GM12878 (cell line): ENCODE results near the gene TXLNG. TPM values are rescaled to one million over a fixed set of nuclear protein-coding genes. Genes with fewer than 3 reads are reported as not detected.

Experiments
- ATAC-seq: fragments of 200-7000 bp; cut with Tn5 transposase; 3 replicates; pipeline ENCODE4 v1.9.1; 2020; ENCODE audit warnings: mild to moderate bottlenecking, moderate library complexity
- BruUV-seq: library from RNA; stranded (reverse); fragments of 400-500 nt; replicated peaks from 2 replicates; lab custom pipeline; 2021; lab: Mats Ljungman, UMichigan
- CTCF ChIA-PET: fragments of 300-600 bp; sonication (Branson Sonifier 250); formaldehyde crosslinking; extraction: SDS; loops from one replicate; lab custom pipeline; 2021; ENCODE audit warnings: inconsistent platforms; lab: Yijun Ruan, JAX
- POLR2A ChIA-PET: fragments of 350-600 bp; formaldehyde crosslinking; extraction: SDS; loops from one replicate; lab custom pipeline; 2021; ENCODE audit warnings: inconsistent platforms; lab: Charles Lee
- RAD21 ChIA-PET: fragments of 300-600 bp; sonication (Branson Sonifier 250); formaldehyde crosslinking; loops from one replicate; lab custom pipeline; 2023; ENCODE audit warnings: antibody characterized with exemption; ENCODE audit not compliant: unreplicated experiment; lab: Charles Lee
- SMC1A ChIA-PET: fragments of 300-600 bp; sonication (Branson Sonifier 250); formaldehyde crosslinking; loops from one replicate; lab custom pipeline; 2023; ENCODE audit not compliant: unreplicated experiment, uncharacterized antibody; lab: Charles Lee
- DNase-seq: peaks from one replicate; pipeline ENCODE4 v3.0.0-alpha.2; 2011; ENCODE audit warnings: low read depth, low spot score
- FAIRE-seq: peaks from 3 replicates; lab custom pipeline; 2011; peaks lifted over from hg19 to GRCh38; lab: Jason Lieb, UNC
- H2AFZ ChIP-seq: 2 replicates; pipeline ENCODE4 v1.6.0; 2011; ENCODE audit warnings: low read depth, low read length, control low read depth; ENCODE audit not compliant: control insufficient read depth
- H3K27ac ChIP-seq: 2 replicates; pipeline ENCODE4 v1.5.1; 2011; ENCODE audit warnings: control low read depth; ENCODE audit not compliant: control insufficient read depth, insufficient read depth
- H3K27me3 ChIP-seq, 2 experiments: replicated peaks in 1 of 2; 2 replicates each; pipeline versions ENCODE4 v1.6.0 to v1.6.1; 2011; ENCODE audit warnings: low read length in 1 of 2; ENCODE audit not compliant: control insufficient read depth in 2 of 2, insufficient read depth in 2 of 2
- H3K36me3 ChIP-seq, 2 experiments: 2 replicates each; pipeline ENCODE4 v1.5.1; 2011; ENCODE audit warnings: low read length in 1 of 2; ENCODE audit not compliant: control insufficient read depth in 2 of 2, insufficient read depth in 2 of 2
- H3K4me1 ChIP-seq: 2 replicates; pipeline ENCODE4 v1.6.1; 2011; ENCODE audit warnings: mild to moderate bottlenecking, low read length, moderate library complexity, mixed read lengths; ENCODE audit not compliant: control insufficient read depth, insufficient read depth
- H3K4me2 ChIP-seq: 2 replicates; pipeline ENCODE4 v1.6.0; 2011; ENCODE audit warnings: control low read depth; ENCODE audit not compliant: control insufficient read depth, insufficient read depth
- H3K4me3 ChIP-seq: fragments of 200-600 bp; sonication (generic); 2 replicates; pipeline ENCODE4 v1.5.1; 2016
- H3K79me2 ChIP-seq: 2 replicates; pipeline ENCODE4 v1.6.0; 2011; ENCODE audit warnings: low read length; ENCODE audit not compliant: control insufficient read depth, insufficient read depth
- H3K9ac ChIP-seq: 2 replicates; pipeline ENCODE4 v1.8.0; 2011; ENCODE audit warnings: low read length, control low read depth, mixed read lengths; ENCODE audit not compliant: control insufficient read depth, insufficient read depth
- H3K9me3 ChIP-seq: replicated peaks from 3 replicates; pipeline ENCODE4 v1.5.1; 2011; ENCODE audit warnings: mild to moderate bottlenecking, low read length; ENCODE audit not compliant: control insufficient read depth, insufficient read depth
- H4K20me1 ChIP-seq: 2 replicates; pipeline ENCODE4 v1.6.0; 2011; ENCODE audit not compliant: control insufficient read depth, insufficient read depth
- FOS ChIP-seq: IDR thresholded peaks from 3 replicates; pipeline ENCODE4 v1.6.1; 2011; ENCODE audit warnings: borderline replicate concordance; ENCODE audit not compliant: insufficient read length; ENCODE audit errors: extremely low read depth
- GATAD2B ChIP-seq: fragments of 450-650 bp; conservative IDR thresholded peaks from 2 replicates; pipeline ENCODE4 v1.6.1; 2017; ENCODE audit warnings: low read depth, mild to moderate bottlenecking, moderate library complexity
- HDAC6 ChIP-seq: fragments of 200-600 bp; sonication (generic); IDR thresholded peaks from one replicate; pipeline ENCODE4 v1.8.0; 2017; ENCODE audit warnings: antibody characterized with exemption; ENCODE audit not compliant: unreplicated experiment
- POLR2AphosphoS5 ChIP-seq: IDR thresholded peaks from 2 replicates; pipeline ENCODE4 v1.6.1; 2011; ENCODE audit warnings: mild to moderate bottlenecking, low read length, inconsistent platforms
- ZNF24 ChIP-seq: fragments of 450-650 bp; IDR thresholded peaks from 2 replicates; pipeline ENCODE4 v1.6.1; 2017; ENCODE audit warnings: antibody characterized with exemption, mild to moderate bottlenecking
- WGBS: methylation state at CpG from one replicate; pipeline ENCODE4 v1.1.6; 2016; ENCODE audit warnings: low lambda C conversion rate; ENCODE audit not compliant: insufficient replicate concordance, insufficient coverage; ENCODE audit errors: missing lambda C conversion rate; 5-methylcytosine and 5-hydroxymethylcytosine counted together
- in situ Hi-C: fragments of 300-500 bp; cut with MboI; formaldehyde crosslinking; loops from 9 replicates; pipeline ENCODE4 v1.14.3; 2018; ENCODE audit warnings: mixed read lengths
- intact Hi-C: fragments of 100-400 bp; cut with micrococcal nuclease; formaldehyde crosslinking; loops from one replicate; pipeline ENCODE4 v1.14.2; 2022; ENCODE audit not compliant: unreplicated experiment
- polyA plus RNA-seq, 11 experiments: library from polyadenylated mRNA; depleted of rRNA in 4 of 11; unstranded in 6 of 11; stranded (reverse) in 5 of 11; fragments of >200 nt; fragmentation: Nextera tagmentation in 4 of 11; fragmentation: Illumina TruSeq in 1 of 11; extraction: Ambion mirVana in 4 of 11; extraction: Trizol in 1 of 11; gene quantifications; 1 replicate in 1 of 11; 2 replicates in 10 of 11; pipeline versions ENCODE4 v1.2.1 to v1.2.3, GENCODE V29; 2011 to 2016; ENCODE audit warnings: inconsistent platforms in 2 of 11, missing spikeins in 2 of 11, low read depth in 1 of 11
- total RNA-seq, 4 experiments: library from RNA; depleted of rRNA in 3 of 4; stranded (reverse); fragments of >200 nt in 3 of 4; fragmentation: Illumina TruSeq in 1 of 4; extraction: Trizol in 1 of 4; gene quantifications; 2 replicates each; pipeline versions ENCODE4 v1.2.1 to v1.2.3, GENCODE V29; 2013 to 2021
- TF ChIP-seq, protein P1 (sequence below): fragments of 150-350 bp; IDR thresholded peaks from 2 replicates; pipeline ENCODE4 v1.6.1; 2016; ENCODE audit warnings: low read depth, low read length

TXLNG gene
- total and polyA plus RNA-seq, 10 of the 15 experiments (the other 5 are each of a cell fraction or from before 2014, with no cell fraction given) = 9.9 to 40.7 (median 19.5) TPM

- TF ChIP-seq GATAD2B (no peak), FOS (no peak), POLR2AphosphoS5 (no peak)
- TF ChIP-seq, all 136 proteins: peak for 0
Measured at GRCh38 chrX:16739574-16739973, 46.7 kb upstream of the TXLNG start (continued).

- RAD21 ChIA-PET = no interaction called here
- Histone ChIP-seq H4K20me1 (no peaks in the 10 kb centered on the region; the same call in 1 of the 2 replicates), H3K27ac (no peak overlapping the region), H3K4me3 (no peak overlapping the region), H3K79me2 (no peaks in the 10 kb centered on the region), H3K27me3 (no peaks in the 10 kb centered on the region), H3K4me2 (no peak overlapping the region), H2AFZ (no peak overlapping the region), H3K4me1 (no peaks in the 10 kb centered on the region), H3K36me3 (peaks cover 7 to 14% of the 10 kb centered on the region in 2 experiments; a peak in 3 of 4 replicates), H3K9me3 (no peaks in the 10 kb centered on the region), H3K9ac (no peak overlapping the region)
- no peak for TF ChIP-seq ZNF24
- TF ChIP-seq HDAC6 = no peak
- BruUV-seq = no TSS peak
- intact Hi-C loops = no loop called here
- SMC1A ChIA-PET = no interaction called here
- no peak for DNase-seq
- no peak for FAIRE-seq
- in situ Hi-C loops = no loop called here
- WGBS = 97% methylated on average over 11 of the region's 12 CpGs
- CTCF ChIA-PET = no interaction called here
- ATAC-seq = no peak
- POLR2A ChIA-PET = no interaction called here
Measured at GRCh38 chrX:16743604-16744325, 42.5 kb upstream of the TXLNG start.

DNA sequence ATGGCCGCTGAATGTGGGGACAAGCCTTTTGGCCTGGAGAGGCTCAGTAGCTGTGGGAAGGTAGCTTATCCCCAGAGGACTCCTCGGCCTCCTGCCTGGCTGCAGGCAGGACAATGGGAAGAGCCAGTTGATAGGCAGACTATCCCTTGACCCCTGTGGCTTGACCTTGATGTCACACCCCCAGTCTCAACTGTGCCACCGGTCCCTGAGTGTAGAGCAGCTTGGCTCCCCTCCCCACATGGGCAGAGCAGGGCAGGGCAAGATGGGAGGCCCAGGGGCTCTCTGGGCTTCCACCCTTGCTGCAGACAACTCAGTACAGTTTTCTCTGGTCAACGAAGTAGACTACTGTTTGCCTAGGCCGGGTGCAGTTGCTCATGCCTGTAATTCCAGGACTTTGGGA, 41.2 kb upstream of the TXLNG start:
- TF ChIP-seq, protein P1, sequence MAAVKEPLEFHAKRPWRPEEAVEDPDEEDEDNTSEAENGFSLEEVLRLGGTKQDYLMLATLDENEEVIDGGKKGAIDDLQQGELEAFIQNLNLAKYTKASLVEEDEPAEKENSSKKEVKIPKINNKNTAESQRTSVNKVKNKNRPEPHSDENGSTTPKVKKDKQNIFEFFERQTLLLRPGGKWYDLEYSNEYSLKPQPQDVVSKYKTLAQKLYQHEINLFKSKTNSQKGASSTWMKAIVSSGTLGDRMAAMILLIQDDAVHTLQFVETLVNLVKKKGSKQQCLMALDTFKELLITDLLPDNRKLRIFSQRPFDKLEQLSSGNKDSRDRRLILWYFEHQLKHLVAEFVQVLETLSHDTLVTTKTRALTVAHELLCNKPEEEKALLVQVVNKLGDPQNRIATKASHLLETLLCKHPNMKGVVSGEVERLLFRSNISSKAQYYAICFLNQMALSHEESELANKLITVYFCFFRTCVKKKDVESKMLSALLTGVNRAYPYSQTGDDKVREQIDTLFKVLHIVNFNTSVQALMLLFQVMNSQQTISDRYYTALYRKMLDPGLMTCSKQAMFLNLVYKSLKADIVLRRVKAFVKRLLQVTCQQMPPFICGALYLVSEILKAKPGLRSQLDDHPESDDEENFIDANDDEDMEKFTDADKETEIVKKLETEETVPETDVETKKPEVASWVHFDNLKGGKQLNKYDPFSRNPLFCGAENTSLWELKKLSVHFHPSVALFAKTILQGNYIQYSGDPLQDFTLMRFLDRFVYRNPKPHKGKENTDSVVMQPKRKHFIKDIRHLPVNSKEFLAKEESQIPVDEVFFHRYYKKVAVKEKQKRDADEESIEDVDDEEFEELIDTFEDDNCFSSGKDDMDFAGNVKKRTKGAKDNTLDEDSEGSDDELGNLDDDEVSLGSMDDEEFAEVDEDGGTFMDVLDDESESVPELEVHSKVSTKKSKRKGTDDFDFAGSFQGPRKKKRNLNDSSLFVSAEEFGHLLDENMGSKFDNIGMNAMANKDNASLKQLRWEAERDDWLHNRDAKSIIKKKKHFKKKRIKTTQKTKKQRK = no peak
- H3K4me2 ChIP-seq = no peak overlapping the region
- H3K4me1 ChIP-seq = no peaks in the 10 kb centered on the region
- 94% methylated on average over 5 of the region's 5 CpGs for WGBS
- intact Hi-C loops (no loop called here), in situ Hi-C loops (no loop called here)
- ATAC-seq (no peak), DNase-seq (no peak), FAIRE-seq (no peak)
- no peak overlapping the region for H3K27ac ChIP-seq
- BruUV-seq = no TSS peak
- ChIA-PET POLR2A (no interaction called here), RAD21 (no interaction called here), CTCF (no interaction called here), SMC1A (no interaction called here)
- H3K9me3 ChIP-seq = no peaks in the 10 kb centered on the region
- H4K20me1 ChIP-seq = no peaks in the 10 kb centered on the region; the same call in 1 of the 2 replicates
- H3K4me3 ChIP-seq = no peak overlapping the region
- peaks cover 7 to 14% of the 10 kb centered on the region in 2 experiments; a peak in 3 of 4 replicates for H3K36me3 ChIP-seq
- no peaks in the 10 kb centered on the region for H3K79me2 ChIP-seq
- H3K27me3 ChIP-seq = no peaks in the 10 kb centered on the region
- no peak overlapping the region for H3K9ac ChIP-seq
- H2AFZ ChIP-seq = no peak overlapping the region
